DND-41 (cell line): ENCODE results near the gene ZNHIT1.

Experiments used
- ATAC-seq: fragments of 200-7000 bp; cut with Tn5 transposase; 3 replicates; pipeline ENCODE4 v1.9.1; 2021; ENCODE audit warnings: low read depth; ENCODE audit not compliant: insufficient read depth
- DNase-seq: peaks from one replicate; pipeline ENCODE4 v3.0.0-alpha.2; 2020
- H2AFZ ChIP-seq: 2 replicates; pipeline ENCODE4 v1.6.0; 2012; ENCODE audit warnings: low read depth, low read length
- H3K27ac ChIP-seq: 2 replicates; pipeline ENCODE4 v1.5.1; 2012; ENCODE audit warnings: low read length, inconsistent platforms
- H3K27me3 ChIP-seq: fragments of 200-600 bp; sonication (generic); 2 replicates; pipeline ENCODE4 v1.6.0; 2012; ENCODE audit warnings: low read length, mild to moderate bottlenecking, inconsistent platforms; ENCODE audit not compliant: insufficient read depth, poor library complexity
- H3K36me3 ChIP-seq: 2 replicates; pipeline ENCODE4 v1.5.1; 2012; ENCODE audit warnings: low read length, inconsistent platforms; ENCODE audit not compliant: insufficient read depth
- H3K4me1 ChIP-seq: 2 replicates; pipeline ENCODE4 v1.5.1; 2012; ENCODE audit warnings: mild to moderate bottlenecking, low read length; ENCODE audit not compliant: insufficient read depth
- H3K4me2 ChIP-seq: 2 replicates; pipeline ENCODE4 v1.6.0; 2012; ENCODE audit warnings: mild to moderate bottlenecking, moderate library complexity, low read length, inconsistent platforms; ENCODE audit not compliant: insufficient read depth
- H3K4me3 ChIP-seq, 2 experiments: fragments of 200-600 bp in 1 of 2; shearing (Covaris generic) in 1 of 2; 2 replicates each; pipeline ENCODE4 v1.5.1; 2012 to 2016; ENCODE audit warnings: inconsistent platforms in 2 of 2, low read length in 2 of 2, mild to moderate bottlenecking in 2 of 2, low read depth in 1 of 2, moderate library complexity in 1 of 2
- H3K79me2 ChIP-seq: 2 replicates; pipeline ENCODE4 v1.6.0; 2012; ENCODE audit warnings: low read length, inconsistent platforms; ENCODE audit not compliant: insufficient read depth
- H3K9ac ChIP-seq: 2 replicates; pipeline ENCODE4 v1.6.0; 2012; ENCODE audit warnings: low read depth, mild to moderate bottlenecking, inconsistent platforms, low read length, moderate library complexity
- H3K9me3 ChIP-seq: 2 replicates; pipeline ENCODE4 v1.5.1; 2012; ENCODE audit warnings: low read length, moderate library complexity, mild to moderate bottlenecking, inconsistent platforms; ENCODE audit not compliant: insufficient read depth, severe bottlenecking
- H4K20me1 ChIP-seq: 2 replicates; pipeline ENCODE4 v1.6.0; 2012; ENCODE audit warnings: low read length; ENCODE audit not compliant: insufficient read depth
- EZH2 ChIP-seq: IDR thresholded peaks from 3 replicates; pipeline ENCODE4 v1.6.1; 2012; ENCODE audit warnings: borderline replicate concordance, low read depth, mild to moderate bottlenecking, moderate library complexity, low read length, inconsistent platforms; ENCODE audit not compliant: severe bottlenecking
- TF ChIP-seq, protein P1 (sequence below): IDR thresholded peaks from 2 replicates; pipeline ENCODE4 v1.5.1; 2012; ENCODE audit warnings: borderline replicate concordance, low read length, moderate library complexity, mild to moderate bottlenecking; ENCODE audit not compliant: poor library complexity, severe bottlenecking; ENCODE audit errors: extremely low read depth

ZNHIT1 gene

GRCh38 chr7:101265622-101266516, 47.9 kb downstream of the ZNHIT1 start:
- TF ChIP-seq, protein P1, sequence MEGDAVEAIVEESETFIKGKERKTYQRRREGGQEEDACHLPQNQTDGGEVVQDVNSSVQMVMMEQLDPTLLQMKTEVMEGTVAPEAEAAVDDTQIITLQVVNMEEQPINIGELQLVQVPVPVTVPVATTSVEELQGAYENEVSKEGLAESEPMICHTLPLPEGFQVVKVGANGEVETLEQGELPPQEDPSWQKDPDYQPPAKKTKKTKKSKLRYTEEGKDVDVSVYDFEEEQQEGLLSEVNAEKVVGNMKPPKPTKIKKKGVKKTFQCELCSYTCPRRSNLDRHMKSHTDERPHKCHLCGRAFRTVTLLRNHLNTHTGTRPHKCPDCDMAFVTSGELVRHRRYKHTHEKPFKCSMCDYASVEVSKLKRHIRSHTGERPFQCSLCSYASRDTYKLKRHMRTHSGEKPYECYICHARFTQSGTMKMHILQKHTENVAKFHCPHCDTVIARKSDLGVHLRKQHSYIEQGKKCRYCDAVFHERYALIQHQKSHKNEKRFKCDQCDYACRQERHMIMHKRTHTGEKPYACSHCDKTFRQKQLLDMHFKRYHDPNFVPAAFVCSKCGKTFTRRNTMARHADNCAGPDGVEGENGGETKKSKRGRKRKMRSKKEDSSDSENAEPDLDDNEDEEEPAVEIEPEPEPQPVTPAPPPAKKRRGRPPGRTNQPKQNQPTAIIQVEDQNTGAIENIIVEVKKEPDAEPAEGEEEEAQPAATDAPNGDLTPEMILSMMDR = no peak
- TF ChIP-seq EZH2 = no peak
- Histone ChIP-seq H4K20me1 (no peaks in the 10 kb centered on the region), H3K36me3 (no peaks in the 10 kb centered on the region), H3K27me3 (no peaks in the 10 kb centered on the region), H3K79me2 (no peaks in the 10 kb centered on the region), H3K27ac (no peak overlapping the region), H2AFZ (no peak overlapping the region), H3K4me2 (no peak overlapping the region), H3K4me3 (no peak overlapping the region), H3K9ac (no peak overlapping the region), H3K9me3 (no peaks in the 10 kb centered on the region), H3K4me1 (no peaks in the 10 kb centered on the region)
- DNase-seq (no peak), ATAC-seq (no peak)

DNA sequence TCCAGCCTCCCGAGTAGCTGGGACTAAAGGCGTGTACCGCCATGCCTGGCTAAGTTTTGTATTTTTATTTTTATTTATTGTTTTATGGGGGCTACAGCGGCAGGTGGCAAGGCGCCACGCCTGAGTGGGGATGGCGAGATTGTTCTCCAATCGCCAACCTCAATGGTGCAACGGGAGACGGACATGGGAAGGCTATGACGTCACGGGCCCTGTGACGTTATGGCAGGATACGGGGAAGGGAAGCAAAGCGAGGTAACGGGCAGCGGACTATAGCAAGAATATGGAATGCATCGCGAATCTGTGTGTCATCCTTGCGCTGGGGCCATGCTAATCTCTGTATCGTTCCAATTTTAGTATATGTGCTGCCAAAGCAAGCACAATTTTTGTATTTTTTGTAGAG, 51.7 kb downstream of the ZNHIT1 start:
- no peak for DNase-seq
- no peak overlapping the region for H3K4me3 ChIP-seq

DNA sequence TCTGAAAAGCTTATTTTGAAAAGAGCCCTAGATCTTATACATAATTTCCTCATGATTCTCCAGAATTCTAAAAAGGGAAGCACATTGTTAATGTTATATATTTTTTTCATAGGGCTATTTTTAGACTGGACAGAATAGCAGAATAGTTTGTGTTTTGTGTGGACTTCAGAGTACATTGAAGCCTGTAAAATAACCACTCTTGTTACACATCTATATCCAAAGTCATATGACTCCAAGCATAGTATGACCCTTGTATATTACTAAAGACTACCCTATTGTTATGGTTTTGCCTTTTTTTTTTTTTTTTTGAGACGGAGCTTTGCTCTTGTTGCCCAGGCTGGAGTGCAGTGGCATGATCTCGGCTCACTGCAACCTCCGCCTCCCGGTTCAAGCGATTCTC, 53.1 kb downstream of the ZNHIT1 start:
- TF ChIP-seq, protein P1 = no peak
- no peak for TF ChIP-seq EZH2
- H3K9ac ChIP-seq = no peak overlapping the region
- H3K27ac ChIP-seq = no peak overlapping the region
- H3K27me3 ChIP-seq = no peaks in the 10 kb centered on the region
- H4K20me1 ChIP-seq = no peaks in the 10 kb centered on the region
- no peaks in the 10 kb centered on the region for H3K4me1 ChIP-seq
- H2AFZ ChIP-seq = no peak overlapping the region
- DNase-seq = no peak
- no peaks in the 10 kb centered on the region for H3K79me2 ChIP-seq
- H3K36me3 ChIP-seq = no peaks in the 10 kb centered on the region
- H3K9me3 ChIP-seq = no peaks in the 10 kb centered on the region
- H3K4me2 ChIP-seq = no peak overlapping the region
- ATAC-seq = no peak
- H3K4me3 ChIP-seq = no peak overlapping the region

More for the DNA sequence above, 51.7 kb downstream of the ZNHIT1 start:
- Histone ChIP-seq H3K79me2 (no peaks in the 10 kb centered on the region), H3K4me1 (no peaks in the 10 kb centered on the region), H3K9me3 (no peaks in the 10 kb centered on the region), H3K36me3 (no peaks in the 10 kb centered on the region), H3K27me3 (no peaks in the 10 kb centered on the region), H3K9ac (no peak overlapping the region), H3K4me2 (no peak overlapping the region), H4K20me1 (no peaks in the 10 kb centered on the region), H2AFZ (no peak overlapping the region), H3K27ac (no peak overlapping the region)
- no peak for TF ChIP-seq EZH2
- TF ChIP-seq, protein P1 = no peak
- no peak for ATAC-seq
